Common myeloid progenitor, CD34-positive (primary cell): ENCODE data around the gene AFF3.

Experiments
- CTCF ChIA-PET: fragments of 350-600 bp; sonication (Branson Sonifier 250); formaldehyde crosslinking; loops from one replicate; lab custom pipeline; 2021; ENCODE audit warnings: antibody characterized with exemption; lab: Charles Lee
- POLR2A ChIA-PET: fragments of 350-600 bp; sonication (Branson Sonifier 250); formaldehyde crosslinking; loops from one replicate; lab custom pipeline; 2021; ENCODE audit warnings: antibody characterized with exemption; lab: Charles Lee
- DNase-seq, 3 donors: peaks; one replicate each; pipeline versions ENCODE4 v3.0.0 to v3.0.0-alpha.2; 2013
- H3K27ac ChIP-seq, 2 experiments: 1 replicate in 1 of 2; 2 replicates in 1 of 2; pipeline ENCODE4 v1.7.0; 2013; ENCODE audit warnings: inconsistent platforms in 2 of 2, low read length in 2 of 2, mild to moderate bottlenecking in 2 of 2, low read depth in 1 of 2, moderate library complexity in 1 of 2; ENCODE audit not compliant: severe bottlenecking in 2 of 2, insufficient read depth in 1 of 2, poor library complexity in 1 of 2
- H3K27me3 ChIP-seq, 5 experiments: replicated peaks in 2 of 5; 1 replicate in 3 of 5; 2 replicates in 2 of 5; pipeline versions ENCODE4 v1.6.1 to v1.7.0; 2013; ENCODE audit warnings: low read length in 4 of 5, mild to moderate bottlenecking in 2 of 5, moderate library complexity in 2 of 5, inconsistent platforms in 1 of 5; ENCODE audit not compliant: insufficient read depth in 5 of 5, control insufficient read depth in 4 of 5
- H3K36me3 ChIP-seq, 4 experiments: 1 replicate in 2 of 4; 2 replicates in 2 of 4; pipeline versions ENCODE4 v1.6.1 to v1.7.0; 2013; ENCODE audit warnings: low read length in 3 of 4, control low read depth in 1 of 4, mild to moderate bottlenecking in 1 of 4; ENCODE audit not compliant: control insufficient read depth in 4 of 4, insufficient read depth in 4 of 4
- H3K4me1 ChIP-seq, 4 experiments: 1 replicate in 3 of 4; 2 replicates in 1 of 4; pipeline versions ENCODE4 v1.6.1 to v1.7.1; 2013; ENCODE audit warnings: low read length in 3 of 4, mild to moderate bottlenecking in 3 of 4, control low read depth in 1 of 4, inconsistent platforms in 1 of 4, moderate library complexity in 1 of 4; ENCODE audit not compliant: control insufficient read depth in 4 of 4, insufficient read depth in 4 of 4; ENCODE audit errors: control extremely low read depth in 1 of 4
- H3K4me3 ChIP-seq, 7 experiments: 1 replicate in 4 of 7; 2 replicates in 3 of 7; pipeline versions ENCODE4 v1.5.1 to v1.7.0; 2013; ENCODE audit warnings: mild to moderate bottlenecking in 7 of 7, low read length in 6 of 7, moderate library complexity in 6 of 7, inconsistent platforms in 2 of 7, low read depth in 2 of 7, control low read depth in 1 of 7; ENCODE audit not compliant: insufficient read depth in 4 of 7, control insufficient read depth in 1 of 7; ENCODE audit errors: extremely low read depth in 1 of 7
- H3K9me3 ChIP-seq, 5 experiments: 1 replicate in 4 of 5; 2 replicates in 1 of 5; pipeline versions ENCODE4 v1.6.1 to v1.7.1; 2013; ENCODE audit warnings: low read length in 4 of 5, mild to moderate bottlenecking in 2 of 5, inconsistent platforms in 1 of 5, low read depth in 1 of 5, moderate library complexity in 1 of 5; ENCODE audit not compliant: control insufficient read depth in 4 of 5, insufficient read depth in 2 of 5; ENCODE audit errors: control extremely low read depth in 1 of 5
- WGBS: methylation state at CpG from one replicate; pipeline ENCODE4 v1.1.5; 2013; ENCODE audit not compliant: insufficient coverage; 5-methylcytosine and 5-hydroxymethylcytosine counted together

AFF3 gene

DNA sequence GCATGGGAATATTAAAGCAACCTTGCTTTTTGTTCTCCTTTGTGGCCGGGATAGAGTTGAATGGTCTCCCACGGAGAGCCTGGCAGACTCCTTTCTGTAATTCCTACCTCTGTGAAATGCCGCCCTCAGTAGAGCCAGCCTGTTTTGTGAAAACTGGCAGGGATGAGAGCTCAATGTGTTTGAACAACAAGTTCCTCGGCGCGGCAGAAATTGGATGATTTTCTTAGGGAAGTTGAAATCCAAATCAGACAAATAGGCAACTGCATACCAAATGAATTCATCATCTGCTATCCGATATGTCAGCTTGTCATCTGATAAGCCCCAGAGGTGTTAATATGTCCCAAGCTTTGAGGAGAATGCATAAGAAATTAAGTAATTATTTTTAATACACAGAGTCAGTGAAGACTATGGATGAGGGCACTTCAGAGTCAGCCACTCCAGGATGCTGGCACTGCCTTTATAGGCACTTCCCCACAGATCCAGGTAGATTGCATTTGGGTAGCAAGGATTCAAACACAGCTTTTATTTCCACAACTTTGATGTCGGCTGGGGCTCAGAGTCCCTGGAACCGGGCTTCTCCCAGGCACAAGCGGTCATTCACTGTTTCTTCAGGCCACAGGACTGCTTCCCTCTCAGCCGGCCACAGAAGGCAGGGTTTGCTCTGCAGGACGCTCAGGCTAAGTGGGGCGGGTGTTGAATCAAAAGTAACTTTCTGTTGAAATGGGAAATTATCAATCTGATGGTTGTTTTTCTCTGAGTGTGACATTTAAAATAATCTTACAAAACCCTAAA lies 569.8 kb downstream of the AFF3 start:
- DNase-seq, result no peak
- Histone ChIP-seq H3K36me3 (peaks cover 0 to 19% (median 10%) of the 10 kb centered on the region in 4 experiments), H3K27ac (no peak overlapping the region), H3K27me3 (no peaks in the 10 kb centered on the region), H3K4me3 (no peak overlapping the region), H3K9me3 (no peaks in the 10 kb centered on the region), H3K4me1 (peaks cover 0 to 5% (median 2%) of the 10 kb centered on the region in 4 experiments)
- ChIA-PET POLR2A (no interaction called here), CTCF (interaction anchor here (1.3 kb wide), 1 partner anchor 672 kb away, joined by 3 read pairs; no protein-coding TSS in a partner anchor)
- WGBS, result 96% methylated on average over 9 of the region's 13 CpGs

DNA sequence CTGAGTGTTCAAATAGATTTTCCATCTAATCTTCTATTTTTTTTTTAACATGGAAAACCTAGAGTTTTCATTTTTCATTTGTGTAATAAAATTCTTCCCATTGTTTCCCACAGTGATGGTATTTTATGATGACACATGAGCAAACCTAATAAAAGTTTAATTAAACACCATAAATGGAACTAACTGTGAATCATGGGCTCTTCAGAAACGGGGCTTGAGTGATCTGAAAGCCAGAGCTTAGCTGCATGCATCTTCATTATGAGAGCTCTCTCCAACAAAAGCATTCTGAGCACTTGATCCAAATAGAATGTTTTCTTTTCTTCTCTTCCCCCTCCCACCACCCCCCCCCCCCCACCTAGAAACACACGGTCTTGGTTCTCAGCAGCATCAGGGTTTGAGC lies 570.4 kb downstream of the AFF3 start:
- peaks cover 0 to 3% (median 1%) of the 10 kb centered on the region in 4 experiments for H3K4me1 ChIP-seq
- H3K4me3 ChIP-seq, result no peak overlapping the region
- CTCF ChIA-PET, result interaction anchor here (1.3 kb wide), 1 partner anchor 673 kb away, joined by 3 read pairs; no protein-coding TSS in a partner anchor
- H3K27me3 ChIP-seq, result no peaks in the 10 kb centered on the region
- DNase-seq, result no peak
- peaks cover 3 to 24% (median 12%) of the 10 kb centered on the region in 4 experiments for H3K36me3 ChIP-seq
- no peaks in the 10 kb centered on the region for H3K9me3 ChIP-seq
- WGBS, result 100% methylated on average over 1 of the region's 2 CpGs
- POLR2A ChIA-PET, result no interaction called here
- no peak overlapping the region for H3K27ac ChIP-seq

DNA sequence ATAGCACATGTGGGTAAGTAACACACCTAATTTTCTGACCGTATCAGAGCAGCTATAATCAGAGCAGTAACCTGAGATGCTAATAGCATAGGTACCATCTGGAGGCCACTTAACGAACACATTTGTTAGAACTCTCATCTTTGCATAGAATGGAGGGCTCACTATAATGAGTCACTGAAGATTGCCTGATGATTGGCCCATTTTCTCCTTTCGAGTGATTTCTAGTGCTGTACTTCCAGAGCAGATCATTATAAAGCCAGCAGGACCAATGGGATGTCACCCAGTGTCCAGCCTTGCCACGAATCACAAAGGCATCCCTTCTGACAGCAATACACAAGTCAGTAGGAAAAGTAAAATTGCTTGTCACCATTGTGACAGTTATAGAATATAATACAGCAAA lies 570.9 kb downstream of the AFF3 start:
- Histone ChIP-seq H3K4me1 (no peaks in the 10 kb centered on the region), H3K4me3 (no peak overlapping the region), H3K27me3 (no peaks in the 10 kb centered on the region), H3K36me3 (peaks cover 3 to 20% (median 11%) of the 10 kb centered on the region in 4 experiments), H3K27ac (no peak overlapping the region), H3K9me3 (no peaks in the 10 kb centered on the region)
- 100% methylated on average over 3 of the region's 4 CpGs for WGBS
- ChIA-PET POLR2A (no interaction called here), CTCF (interaction anchor here (1.2 to 1.3 kb wide), 2 partner anchors 14 to 673 kb away, joined by 3 to 5 read pairs; no protein-coding TSS in a partner anchor)
- DNase-seq, result no peak

DNA sequence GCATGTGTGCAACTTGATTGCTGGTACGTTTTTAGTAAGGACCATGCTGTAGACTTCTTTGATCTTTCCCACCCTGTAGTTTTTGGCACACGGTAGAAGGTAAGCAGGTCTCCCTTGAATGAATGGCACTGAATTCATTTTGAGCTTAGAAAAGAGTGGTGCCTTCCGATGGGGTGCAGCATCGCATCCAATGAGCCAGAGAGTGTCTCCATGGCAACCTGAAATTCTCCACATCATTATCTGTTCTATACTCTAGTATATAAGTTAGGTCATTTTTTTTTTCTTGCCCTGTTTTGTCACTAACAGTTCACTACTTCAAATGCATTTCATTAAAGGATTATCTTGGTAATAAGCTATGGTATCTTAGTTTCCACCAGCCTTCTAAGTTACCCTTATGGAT lies 571.4 kb downstream of the AFF3 start:
- WGBS, result 100% methylated on average over 1 of the region's 4 CpGs
- H3K4me1 ChIP-seq, result no peaks in the 10 kb centered on the region
- ChIA-PET CTCF (interaction anchor here (1.2 kb wide), 1 partner anchor 14 kb away, joined by 5 read pairs; no protein-coding TSS in a partner anchor), POLR2A (no interaction called here)
- no peak for DNase-seq
- no peak overlapping the region for H3K4me3 ChIP-seq
- H3K36me3 ChIP-seq, result peaks cover 3 to 20% (median 11%) of the 10 kb centered on the region in 4 experiments
- H3K9me3 ChIP-seq, result no peaks in the 10 kb centered on the region
- no peak overlapping the region for H3K27ac ChIP-seq
- H3K27me3 ChIP-seq, result no peaks in the 10 kb centered on the region

DNA sequence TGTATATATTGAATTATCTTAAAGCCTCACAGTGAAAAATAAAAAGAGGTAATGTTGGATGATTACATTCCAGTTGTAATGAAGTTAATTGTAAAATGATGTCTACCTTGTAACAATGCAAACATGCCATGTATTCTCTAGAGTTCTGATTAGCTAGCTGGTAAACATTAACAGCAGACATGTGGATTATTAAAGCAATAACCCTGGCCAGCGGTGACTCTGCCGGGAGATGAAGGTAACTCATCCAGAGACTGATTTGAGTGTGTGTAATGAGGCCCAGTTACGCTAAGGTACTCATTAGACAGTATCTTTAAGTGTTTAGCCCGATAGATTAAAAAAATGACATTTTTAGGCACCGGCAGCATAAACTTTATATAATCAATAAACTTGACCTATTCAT lies 573.0 kb downstream of the AFF3 start:
- no peaks in the 10 kb centered on the region for H3K27me3 ChIP-seq
- 100% methylated on average over 3 of the region's 5 CpGs for WGBS
- no peak overlapping the region for H3K27ac ChIP-seq
- no peak for DNase-seq
- CTCF ChIA-PET, result no interaction called here
- H3K4me1 ChIP-seq, result no peaks in the 10 kb centered on the region
- peaks cover 3 to 24% (median 17%) of the 10 kb centered on the region in 4 experiments for H3K36me3 ChIP-seq
- no peak overlapping the region for H3K4me3 ChIP-seq
- POLR2A ChIA-PET, result no interaction called here
- H3K9me3 ChIP-seq, result no peaks in the 10 kb centered on the region

DNA sequence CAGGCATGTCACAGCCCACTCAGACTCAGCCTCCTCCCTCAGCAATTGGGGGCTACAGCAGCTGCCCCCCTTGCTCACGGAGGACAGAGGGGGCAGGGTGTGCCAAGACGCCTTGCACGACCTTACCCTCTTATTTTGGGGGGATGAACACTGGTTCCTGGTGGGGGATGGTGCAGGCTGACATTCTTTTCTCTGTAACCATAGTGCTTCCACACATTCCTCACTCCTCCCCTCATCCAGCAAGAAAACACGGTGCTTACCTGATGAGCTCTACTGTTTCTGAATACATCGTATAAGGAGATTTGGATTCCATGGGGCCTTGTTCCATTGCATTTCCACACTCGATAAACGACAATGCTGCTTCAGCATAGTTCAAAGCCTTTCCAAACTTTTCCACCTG lies 577.2 kb downstream of the AFF3 start:
- 100% methylated on average over 2 of the region's 7 CpGs for WGBS
- POLR2A ChIA-PET, result interaction anchor here (0.6 kb wide), 2 partner anchors 53 to 403 kb away, joined by 4 to 5 read pairs; no protein-coding TSS in a partner anchor
- CTCF ChIA-PET, result interaction anchor here (0.5 to 1.2 kb wide), 4 partner anchors 12 to 681 kb away, joined by 3 to 4 read pairs (median 4); no protein-coding TSS in a partner anchor

DNA sequence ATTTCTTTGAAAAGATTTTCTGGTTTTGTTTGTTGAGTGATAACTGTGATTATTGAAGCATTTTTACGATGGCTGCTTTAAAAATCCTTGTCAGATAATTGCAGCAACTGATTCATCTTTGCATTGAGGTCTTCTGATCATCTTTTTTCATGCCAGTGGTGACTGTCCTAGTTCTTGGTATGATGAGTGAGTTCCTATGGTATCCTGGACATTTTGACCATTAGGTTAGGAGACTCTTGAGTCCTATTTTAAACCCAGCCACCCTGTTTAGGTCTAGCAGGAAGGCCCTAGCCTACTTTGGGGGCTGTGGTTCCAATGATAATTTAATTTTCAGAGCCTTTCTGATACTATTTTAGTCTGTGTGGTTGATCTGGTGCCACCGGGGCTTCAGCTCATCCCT lies 579.9 kb downstream of the AFF3 start:
- WGBS, result no CpG with 5 or more reads among the region's 2 CpGs
- H3K4me3 ChIP-seq, result no peak overlapping the region
- H3K27me3 ChIP-seq, result no peaks in the 10 kb centered on the region
- DNase-seq, result no peak
- H3K27ac ChIP-seq, result no peak overlapping the region
- POLR2A ChIA-PET, result no interaction called here
- H3K9me3 ChIP-seq, result no peaks in the 10 kb centered on the region
- H3K36me3 ChIP-seq, result peaks cover 3 to 11% (median 9%) of the 10 kb centered on the region in 4 experiments
- CTCF ChIA-PET, result no interaction called here
- H3K4me1 ChIP-seq, result no peaks in the 10 kb centered on the region

More for the DNA sequence above, 577.2 kb downstream of the AFF3 start:
- H3K36me3 ChIP-seq, result peaks cover 3 to 18% (median 13%) of the 10 kb centered on the region in 4 experiments
- no peak overlapping the region for H3K27ac ChIP-seq
- no peaks in the 10 kb centered on the region for H3K9me3 ChIP-seq
- no peaks in the 10 kb centered on the region for H3K4me1 ChIP-seq
- H3K4me3 ChIP-seq, result no peak overlapping the region
- no peaks in the 10 kb centered on the region for H3K27me3 ChIP-seq
- DNase-seq, result no peak
